ENCODE data around the gene MAP2K6.

Gene MAP2K6

GRCh38 chr17:69427486-69428197 lies 13.1 kb downstream of the MAP2K6 start:
- DNase-seq, result no peak

DNA sequence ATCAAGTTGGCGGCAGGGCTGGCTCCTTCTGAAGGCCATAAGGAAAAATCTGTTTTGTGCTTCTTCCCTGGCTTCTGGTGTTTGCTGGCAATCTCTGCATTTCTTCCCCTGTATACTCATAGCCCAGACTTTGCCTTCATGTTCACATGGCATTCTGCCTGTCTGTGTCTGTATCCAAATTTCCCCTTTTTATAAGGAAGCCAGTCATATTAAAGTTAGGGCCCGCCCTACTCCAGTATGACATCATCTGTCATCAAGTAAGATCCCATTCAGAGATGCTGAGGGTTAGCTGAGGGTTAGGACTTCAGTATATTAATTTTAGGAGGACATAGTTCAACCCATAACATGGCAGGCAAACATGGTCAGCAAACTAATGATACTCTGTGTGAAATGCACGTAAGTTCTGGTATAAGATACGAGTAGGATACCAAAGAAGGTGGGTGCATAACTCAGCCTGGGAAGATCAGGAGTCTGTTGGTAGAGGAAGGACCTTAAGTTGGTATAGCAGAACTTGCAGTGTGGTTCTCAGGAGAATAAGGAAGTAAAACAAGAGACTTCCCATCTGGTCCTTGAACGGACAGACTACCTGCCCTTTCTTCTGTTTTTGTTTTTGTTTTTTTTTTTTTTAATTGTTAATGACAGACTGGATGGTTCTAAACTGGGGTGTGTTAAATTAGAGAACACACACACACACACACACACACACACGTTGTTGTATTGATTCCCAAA lies 13.9 kb downstream of the MAP2K6 start:
- no peak for DNase-seq

GRCh38 chr17:69430488-69430887 lies 16.0 kb downstream of the MAP2K6 start:
- DNase-seq, result no peak

DNA sequence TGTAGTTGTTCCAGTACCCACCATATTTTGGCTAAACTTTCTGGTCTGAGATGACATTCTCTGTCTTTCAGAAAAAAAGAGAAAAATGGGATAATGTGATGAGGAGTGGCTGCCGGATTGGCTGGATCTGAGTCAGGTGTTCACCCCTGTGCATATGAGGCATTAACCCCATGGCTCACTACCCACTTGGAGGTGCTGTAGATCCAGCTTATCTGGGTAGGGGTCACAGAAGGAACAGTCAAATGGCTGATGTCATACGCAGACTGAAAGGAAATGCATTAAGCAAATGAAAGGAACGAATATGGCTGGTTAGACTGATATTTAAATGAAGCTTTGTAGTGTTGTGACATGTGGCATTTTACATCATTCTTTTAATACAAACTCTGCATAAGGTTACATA lies 17.3 kb downstream of the MAP2K6 start:
- DNase-seq, result no peak

GRCh38 chr17:69433093-69433492 lies 18.6 kb downstream of the MAP2K6 start:
- no peak for DNase-seq

DNA sequence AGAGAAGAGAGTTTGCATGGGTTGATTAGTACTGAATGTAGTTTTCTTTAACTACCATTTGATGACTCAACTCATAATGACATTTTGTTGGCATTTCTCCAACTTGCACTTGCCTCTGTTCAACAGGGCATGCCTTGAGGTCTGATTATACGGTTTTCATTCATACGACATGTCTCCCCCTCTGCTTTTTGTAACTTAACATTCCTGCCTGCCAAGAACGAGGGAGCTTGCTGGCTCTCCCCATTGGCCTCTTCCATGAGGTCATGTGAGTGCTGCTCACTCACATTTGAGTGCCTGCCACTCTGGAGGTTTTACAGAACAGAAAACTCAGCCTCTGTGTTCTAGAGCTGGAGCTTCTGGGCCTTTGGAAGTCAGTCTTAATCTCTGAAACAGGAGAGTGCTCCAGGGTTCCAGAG lies 19.7 kb downstream of the MAP2K6 start:
- DNase-seq, result peak in 24 of 58 donors; percentile 3 to 66 (median 14)

DNA sequence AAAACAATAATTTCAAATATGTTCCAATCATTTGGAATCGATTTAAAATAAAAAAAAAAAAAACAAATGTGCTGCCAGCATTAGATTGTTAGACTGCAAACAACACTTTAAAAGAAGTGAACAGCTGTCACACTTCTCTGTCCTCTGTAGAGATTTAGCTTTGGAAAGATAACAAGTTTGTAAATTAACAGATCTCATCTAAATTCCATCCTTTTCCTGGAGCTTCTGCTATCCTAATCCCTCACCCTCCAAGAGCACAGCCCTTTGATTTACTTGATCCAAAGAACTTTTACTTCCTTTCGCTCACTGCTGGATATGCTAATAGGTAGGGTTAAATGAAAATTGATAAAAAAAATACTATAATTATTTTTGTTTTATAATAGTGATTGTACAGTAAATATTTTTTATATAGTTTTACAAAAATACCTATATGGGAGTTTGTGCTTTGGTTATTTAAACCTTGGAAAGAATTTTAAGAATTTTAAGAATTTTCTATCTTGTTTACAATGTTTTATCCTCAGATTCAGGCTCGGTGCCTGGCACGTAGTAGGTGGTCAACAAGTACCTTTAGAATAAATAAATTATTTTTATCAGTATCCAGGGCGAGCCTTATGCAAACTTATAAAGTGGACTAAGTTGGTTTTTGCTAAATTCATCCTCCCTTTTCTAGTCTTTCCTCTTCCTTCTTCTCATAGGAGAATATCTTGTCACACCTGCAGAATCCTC lies 21.6 kb downstream of the MAP2K6 start:
- no peak for DNase-seq

DNA sequence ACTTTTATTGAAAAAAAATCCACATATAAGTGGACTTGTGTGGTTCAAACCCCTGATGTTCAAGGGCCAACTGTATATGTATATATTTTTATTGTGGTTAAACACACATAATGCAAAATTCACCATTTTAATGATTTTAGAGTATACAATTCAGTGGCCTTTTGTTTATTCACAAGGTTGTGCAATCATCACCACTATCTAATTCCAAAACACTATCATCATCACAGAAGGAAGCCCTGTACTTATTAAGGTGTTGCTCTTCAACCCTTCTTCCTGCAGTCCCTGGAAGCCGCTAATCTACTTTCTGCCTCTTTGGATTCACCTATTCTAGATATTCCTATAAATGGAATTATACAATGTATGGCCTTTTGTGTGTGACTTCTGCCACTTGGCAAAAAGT lies 23.0 kb downstream of the MAP2K6 start:
- no peak for DNase-seq

GRCh38 chr17:69438776-69439175 lies 24.3 kb downstream of the MAP2K6 start:
- DNase-seq, result no peak

GRCh38 chr17:69441179-69441578 lies 26.7 kb downstream of the MAP2K6 start:
- no peak for DNase-seq

- DNase-seq, result no peak
Measured at GRCh38 chr17:69443138-69443537, 28.6 kb downstream of the MAP2K6 start.

DNA sequence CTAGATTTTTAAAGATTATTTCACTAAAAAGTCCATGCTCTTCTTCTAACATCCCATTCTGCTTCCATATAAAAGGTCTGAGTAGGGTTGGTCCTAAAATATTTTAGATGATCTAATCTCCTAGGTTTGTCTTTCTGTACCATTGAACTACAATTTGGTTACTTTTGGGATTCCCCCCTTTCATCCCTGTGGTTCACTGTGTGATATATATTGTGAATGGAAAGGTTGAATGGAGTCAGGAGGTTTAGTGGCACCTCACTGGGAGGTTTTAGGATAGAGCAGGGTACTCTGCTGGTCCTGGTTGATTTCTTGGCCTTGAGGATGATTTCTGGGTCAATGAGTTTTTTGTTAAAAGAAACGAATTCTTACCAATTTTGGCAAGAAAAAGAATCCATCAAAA lies 29.5 kb downstream of the MAP2K6 start:
- no peak for DNase-seq

DNA sequence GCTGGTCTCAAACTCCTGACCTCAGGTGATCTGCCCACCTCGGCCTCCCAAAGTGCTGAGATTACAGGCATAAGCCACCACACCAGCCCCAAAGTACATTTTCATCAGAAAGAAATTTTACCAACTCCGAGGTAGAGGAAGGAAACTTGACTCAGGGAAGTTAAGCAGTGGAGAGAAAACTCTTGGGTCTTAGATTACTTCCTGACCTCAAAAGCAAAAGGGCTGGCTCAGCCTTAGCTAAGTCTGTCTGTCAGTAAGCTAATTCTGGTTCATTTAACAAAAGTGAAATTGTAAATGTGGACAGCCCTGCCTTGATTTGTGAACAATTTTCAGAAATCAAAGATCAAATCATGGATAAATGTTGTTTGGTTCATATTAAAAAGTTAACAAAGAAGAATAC lies 30.6 kb downstream of the MAP2K6 start:
- DNase-seq, result no peak

DNA sequence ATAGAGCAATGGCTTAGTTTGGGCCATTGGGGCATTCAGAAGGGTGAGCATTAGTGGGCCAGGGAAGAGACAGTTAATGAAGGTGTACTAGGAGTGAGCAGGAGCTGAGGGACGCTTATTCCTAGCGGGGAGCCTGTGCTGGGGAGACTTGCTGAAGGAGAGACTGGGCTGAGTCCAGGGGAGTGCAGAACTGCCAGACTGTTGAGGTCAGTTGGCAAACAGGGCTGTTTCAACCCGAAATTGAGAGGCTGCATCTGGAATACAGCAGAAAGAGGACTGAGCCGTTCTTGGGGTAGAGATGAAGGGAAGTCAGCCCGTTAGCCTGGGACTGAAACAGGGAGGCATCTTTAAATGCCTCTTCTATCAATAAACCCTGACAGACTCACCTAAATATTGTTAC lies 33.2 kb downstream of the MAP2K6 start:
- DNase-seq, result peak in 21 of 58 donors; percentile 2 to 44 (median 21)

DNA sequence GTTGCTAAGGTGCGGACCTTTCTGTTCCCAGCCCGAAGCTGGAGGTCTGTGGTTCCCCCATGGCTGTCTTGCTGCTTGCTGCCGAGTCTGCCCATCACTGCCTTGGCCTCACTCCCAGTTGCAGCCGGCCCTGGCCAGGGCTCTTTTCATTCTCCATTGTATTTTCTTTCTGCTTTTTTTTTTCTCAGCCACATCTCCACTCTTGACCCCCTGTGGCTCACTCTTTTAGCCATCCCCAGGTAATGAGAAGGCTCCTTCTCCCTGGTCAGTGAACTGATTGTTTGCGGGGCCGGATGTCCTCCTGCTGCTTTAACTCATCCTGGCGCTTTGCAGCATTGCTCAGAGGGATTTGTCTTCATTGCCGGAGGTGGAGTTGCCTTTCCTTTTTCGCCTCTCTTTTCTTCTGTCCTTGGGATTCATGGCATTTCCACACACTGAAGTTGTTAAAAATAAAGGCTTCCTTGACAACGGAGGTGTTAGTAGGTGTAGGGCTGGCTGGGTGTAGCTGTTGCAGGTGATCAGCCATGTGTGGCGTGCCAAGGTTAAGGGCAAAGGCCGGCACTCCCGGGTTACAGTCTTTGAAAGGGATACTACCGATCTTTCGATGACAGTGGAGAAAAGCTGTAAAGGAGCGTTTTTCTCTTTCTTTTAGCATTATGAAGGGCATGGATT lies 34.1 kb downstream of the MAP2K6 start:
- DNase-seq, result peak in 51 of 58 donors; percentile 6 to 78 (median 48)

- DNase-seq, result no peak
Measured at GRCh38 chr17:69450131-69450530, 35.6 kb downstream of the MAP2K6 start.

GRCh38 chr17:69450918-69451317 lies 36.4 kb downstream of the MAP2K6 start:
- no peak for DNase-seq

DNA sequence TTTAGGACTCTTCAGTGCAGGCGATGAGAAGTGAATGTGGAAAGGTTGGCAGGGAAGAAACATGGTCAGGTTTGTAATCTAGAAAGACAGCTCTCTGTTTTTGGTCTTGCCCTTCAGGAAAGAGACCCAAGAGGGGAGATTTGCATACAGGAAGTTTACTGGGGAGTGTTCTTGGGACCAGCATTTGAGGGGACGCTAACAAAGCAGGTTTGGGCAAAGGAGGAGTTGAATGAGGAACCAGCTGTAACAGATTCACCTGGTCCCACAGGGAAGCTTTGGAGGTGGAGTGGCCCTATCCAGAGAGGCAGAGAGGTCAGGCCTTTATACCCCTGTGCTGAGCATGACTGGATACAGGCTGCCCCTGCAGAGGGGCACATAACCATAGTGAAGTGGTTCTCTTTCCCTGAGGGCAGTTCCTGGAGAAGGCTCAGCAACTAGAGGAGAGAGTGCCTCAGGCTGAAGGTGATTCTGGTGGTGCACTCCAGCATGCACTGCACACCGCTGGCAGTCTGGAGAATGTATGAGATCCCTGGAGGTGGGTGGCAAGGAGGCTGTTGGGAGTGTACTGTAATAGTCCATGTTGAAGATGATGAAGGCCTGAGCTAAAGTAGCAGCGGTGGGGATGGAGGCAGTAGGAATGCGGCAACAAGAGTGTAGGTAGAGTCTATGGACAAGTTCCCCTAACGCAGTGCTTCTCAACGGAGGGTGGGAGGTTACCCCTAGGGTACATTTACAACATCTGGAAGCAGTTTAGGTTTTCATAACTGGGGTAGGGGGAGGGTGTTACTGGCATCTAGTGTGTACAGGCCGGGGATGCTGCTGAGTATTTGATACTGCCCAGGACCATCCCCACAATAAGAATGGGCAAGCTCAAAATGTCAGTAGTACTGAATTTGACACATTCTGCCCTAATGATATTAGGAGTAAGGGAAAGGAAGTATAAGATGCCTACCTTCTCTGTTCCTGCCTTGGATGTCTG lies 37.2 kb downstream of the MAP2K6 start:
- DNase-seq, result no peak

- no peak for DNase-seq
Measured at GRCh38 chr17:69452664-69453260, 38.3 kb downstream of the MAP2K6 start.

GRCh38 chr17:69454051-69454450 lies 39.6 kb downstream of the MAP2K6 start:
- no peak for DNase-seq

Data from anterior cingulate cortex (tissue), 58 donors.